Endometrial microvascular endothelial cells (primary cell): ENCODE data around the gene NRG2. TPM values are rescaled to one million over a fixed set of nuclear protein-coding genes. Genes with fewer than 3 reads are reported as not detected.

ENCODE experiments used
- in situ Hi-C: cut with HindIII; loops from 2 replicates; pipeline ENCODE4 v1.10.0; 2017; ENCODE audit warnings: low sequenced_read_pairs, low pct_unique_long_range_greater_than_20kb; ENCODE audit errors: inconsistent ontology term
- total RNA-seq: library from RNA; depleted of rRNA; stranded (reverse); fragments of >200 nt; gene quantifications from one replicate; pipeline ENCODE4 v1.2.3, GENCODE V29; 2015; ENCODE audit errors: inconsistent ontology term

The NRG2 gene
- total RNA-seq, 1 donor from 2014 or later, result 0.46 TPM

GRCh38 chr5:139816566-139816965, 226.5 kb downstream of the NRG2 start:
- in situ Hi-C loops, result no loop called here

- in situ Hi-C loops, result no loop called here
These were observed 228.3 kb downstream of the NRG2 start for GRCh38 chr5:139814704-139815280.

GRCh38 chr5:139814191-139814601, 228.9 kb downstream of the NRG2 start:
- in situ Hi-C loops, result no loop called here

GRCh38 chr5:139812836-139813805, 230.0 kb downstream of the NRG2 start:
- in situ Hi-C loops, result no loop called here

- in situ Hi-C loops, result no loop called here
These were observed 230.8 kb downstream of the NRG2 start for GRCh38 chr5:139812323-139812722.

- in situ Hi-C loops, result no loop called here
These were observed 231.9 kb downstream of the NRG2 start for GRCh38 chr5:139811274-139811607.

- in situ Hi-C loops, result no loop called here
These were observed 232.5 kb downstream of the NRG2 start for GRCh38 chr5:139810341-139811273.

GRCh38 chr5:139809331-139809810, 233.7 kb downstream of the NRG2 start:
- in situ Hi-C loops, result no loop called here

GRCh38 chr5:139808481-139809330, 234.4 kb downstream of the NRG2 start:
- in situ Hi-C loops, result no loop called here

GRCh38 chr5:139807647-139808030, 235.5 kb downstream of the NRG2 start:
- in situ Hi-C loops, result no loop called here

GRCh38 chr5:139806726-139807646, 236.1 kb downstream of the NRG2 start:
- in situ Hi-C loops, result no loop called here

- in situ Hi-C loops, result no loop called here
These were observed 237.0 kb downstream of the NRG2 start for GRCh38 chr5:139806111-139806510.

GRCh38 chr5:139805545-139805944, 237.6 kb downstream of the NRG2 start:
- in situ Hi-C loops, result no loop called here

- in situ Hi-C loops, result no loop called here
These were observed 238.2 kb downstream of the NRG2 start for GRCh38 chr5:139804800-139805397.

GRCh38 chr5:139803978-139804377, 239.1 kb downstream of the NRG2 start:
- in situ Hi-C loops, result no loop called here

GRCh38 chr5:139799359-139799758, 243.7 kb downstream of the NRG2 start:
- in situ Hi-C loops, result no loop called here

- in situ Hi-C loops, result no loop called here
These were observed 244.2 kb downstream of the NRG2 start for GRCh38 chr5:139798883-139799282.
